Lung microvascular endothelial cell (primary cell): ENCODE measurements around the gene OBSCN. TPM values are rescaled to one million over a fixed set of nuclear protein-coding genes. Genes with fewer than 3 reads are reported as not detected.
"Not testable (repeated sequence)": the region's sequence is repeated elsewhere in the genome, so short reads cannot be mapped to it uniquely, and the experiment has no call there.

Source experiments
- DNase-seq, 2 donors: peaks; one replicate each; pipeline versions ENCODE4 v3.0.0 to v3.0.0-alpha.2; 2010; ENCODE audit warnings: low read depth in 2 of 2
- total RNA-seq: library from RNA; depleted of rRNA; stranded (reverse); fragments of >200 nt; gene quantifications from 2 replicates; pipeline ENCODE4 v1.2.1, GENCODE V29; 2014

Gene OBSCN
- total RNA-seq, 1 donor from 2014 or later, result 9.5 TPM

DNA sequence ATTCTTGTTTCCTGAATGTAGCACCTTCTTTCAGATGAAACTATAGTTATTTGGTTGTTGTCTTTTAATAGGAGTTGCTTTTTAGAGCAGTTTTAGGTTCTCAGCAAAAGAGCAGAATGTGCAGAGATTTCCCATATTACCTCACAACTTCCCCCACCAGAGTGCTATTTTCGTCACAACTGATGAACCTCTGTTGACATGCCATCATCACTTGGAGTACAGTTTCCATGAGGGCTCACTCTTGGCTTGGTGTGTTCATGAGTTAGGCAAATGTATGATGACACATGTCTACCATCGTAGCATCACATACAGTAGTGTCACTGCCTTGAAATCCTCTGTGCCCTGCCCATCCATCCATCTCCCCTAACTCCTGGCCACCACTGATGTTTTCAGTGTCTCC lies 38.5 kb upstream of the OBSCN start:
- DNase-seq, result no peak

GRCh38 chr1:228170666-228171065 lies 37.2 kb upstream of the OBSCN start:
- no peak for DNase-seq

DNA sequence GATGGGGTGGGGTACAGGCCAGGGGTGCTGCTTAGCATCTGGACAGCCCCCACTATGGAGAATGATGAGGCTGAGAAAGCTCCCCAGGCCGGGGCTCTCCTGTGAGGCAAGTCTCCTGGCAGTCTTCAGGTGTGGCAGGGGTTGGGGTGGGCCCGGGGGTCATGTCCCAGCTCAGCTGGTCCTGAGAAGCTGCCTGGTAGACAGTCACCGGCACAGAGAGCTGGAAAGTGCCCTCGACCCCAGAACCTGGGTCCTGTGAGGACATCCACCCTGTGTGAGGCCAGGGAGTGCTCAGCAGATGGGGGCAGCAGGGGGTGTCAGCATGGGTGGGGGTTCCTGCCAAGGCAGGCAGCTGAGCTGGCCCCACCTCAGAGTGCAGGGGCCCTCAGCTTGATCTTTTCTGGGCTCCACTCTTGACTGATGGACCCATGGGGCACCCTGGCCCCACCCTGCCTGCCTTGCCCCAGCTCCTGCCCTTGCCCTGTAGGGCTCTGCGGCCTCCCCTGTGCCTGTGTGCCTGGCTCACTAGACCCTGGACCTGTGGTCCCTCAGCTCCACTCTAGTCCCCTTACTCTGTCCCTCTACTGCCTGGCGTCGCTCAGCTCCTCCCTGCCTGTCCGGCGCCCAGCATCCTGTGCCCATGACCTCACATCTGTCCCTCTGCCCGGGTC lies 36.5 kb upstream of the OBSCN start:
- no peak for DNase-seq

GRCh38 chr1:228172591-228173527 lies 35.0 kb upstream of the OBSCN start:
- no peak for DNase-seq

GRCh38 chr1:228173528-228174481 lies 34.0 kb upstream of the OBSCN start:
- DNase-seq, result not testable (repeated sequence)

- no peak for DNase-seq
Measured at GRCh38 chr1:228174482-228175315, 33.1 kb upstream of the OBSCN start.

DNA sequence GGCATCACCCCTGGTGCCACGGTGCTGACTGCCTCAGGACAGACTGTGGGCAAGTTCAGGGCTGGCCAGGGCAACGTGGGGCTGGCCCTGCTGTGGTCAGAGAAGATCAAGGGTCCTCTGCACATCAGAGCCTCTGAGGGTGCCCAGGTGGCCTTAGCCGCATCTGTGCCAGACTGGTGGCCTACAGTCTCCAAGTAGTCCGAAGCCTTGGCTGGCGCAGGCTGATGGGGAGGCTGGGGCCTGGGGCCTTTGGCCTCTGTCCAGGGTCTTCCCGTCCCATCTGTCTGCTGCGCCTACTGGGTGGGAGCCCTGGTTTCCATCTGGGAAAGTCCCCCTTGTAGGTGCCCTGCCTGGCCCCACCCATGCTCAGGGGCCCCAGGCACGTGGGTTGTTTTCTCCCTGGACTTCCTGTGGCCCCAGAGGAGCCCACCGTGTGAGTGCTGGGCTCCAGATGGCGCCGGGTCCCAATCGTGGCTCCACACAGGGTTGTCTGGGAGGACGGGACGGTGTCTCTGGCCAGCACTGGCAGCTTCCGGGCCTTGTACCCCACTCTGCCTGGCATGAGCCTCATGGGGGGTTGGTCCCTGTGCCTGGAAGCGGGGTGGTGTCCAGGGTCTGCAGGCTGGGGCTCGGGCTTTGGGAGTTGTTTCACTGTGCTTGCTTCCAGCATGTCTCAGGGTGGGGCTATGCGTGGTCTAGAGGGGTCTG lies 32.4 kb upstream of the OBSCN start:
- no peak for DNase-seq

- DNase-seq, result no peak
Measured at GRCh38 chr1:228176024-228176395, 31.8 kb upstream of the OBSCN start.

GRCh38 chr1:228176461-228177182 lies 31.2 kb upstream of the OBSCN start:
- no peak for DNase-seq

DNA sequence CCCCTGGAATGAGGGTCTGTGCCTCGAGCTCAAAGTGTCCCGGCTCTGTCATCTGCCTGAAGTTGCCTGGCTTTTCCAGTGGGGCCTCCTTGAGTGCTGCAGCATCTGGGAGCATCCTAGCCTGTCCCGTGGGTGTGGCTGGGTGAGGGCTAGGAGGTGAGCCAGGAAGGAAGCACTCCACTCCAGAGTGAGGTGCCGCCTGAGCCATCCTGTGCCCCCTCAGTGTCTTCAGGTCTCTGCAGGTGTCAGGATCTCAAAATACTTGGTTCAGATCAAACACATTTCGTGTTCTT lies 30.7 kb upstream of the OBSCN start:
- no peak for DNase-seq

GRCh38 chr1:228177721-228178710 lies 29.8 kb upstream of the OBSCN start:
- peak in 1 of 2 donors; percentile 57 for DNase-seq

GRCh38 chr1:228178737-228179684 lies 28.8 kb upstream of the OBSCN start:
- peak in 1 of 2 donors; percentile 47 for DNase-seq

DNA sequence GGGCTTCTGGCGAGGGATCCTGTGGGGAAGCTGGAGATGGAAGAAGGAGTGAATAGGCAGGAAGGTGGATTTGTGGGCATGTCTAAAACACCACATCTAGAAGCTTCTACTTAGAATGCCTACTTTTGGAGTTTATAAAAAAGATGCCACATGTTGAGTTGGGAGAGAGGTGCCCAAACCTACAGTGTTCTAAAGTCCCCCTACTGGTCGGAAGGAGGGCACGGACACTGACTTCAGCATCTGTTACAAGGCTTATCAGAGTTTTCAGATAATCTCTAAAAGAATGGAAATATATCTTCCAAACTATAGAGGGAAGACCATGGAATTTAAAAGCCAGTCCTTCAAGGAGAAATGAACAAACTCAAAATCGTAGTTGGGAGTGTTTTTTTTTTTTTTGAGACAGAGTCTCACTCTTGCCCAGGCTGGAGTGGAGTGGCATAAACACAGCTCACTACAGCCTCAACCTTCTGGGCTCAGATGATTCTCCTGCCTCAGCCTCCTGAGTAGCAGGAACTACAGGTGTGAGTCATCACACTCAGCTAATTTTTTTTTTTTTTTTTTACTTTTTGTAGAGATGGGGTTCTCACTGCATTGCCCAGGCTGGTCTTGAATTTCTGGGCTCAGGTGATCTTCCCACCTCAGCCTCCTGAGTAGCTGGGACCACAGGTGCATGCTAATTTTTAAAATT lies 27.4 kb upstream of the OBSCN start:
- DNase-seq, result peak in 1 of 2 donors; percentile 33

- DNase-seq, result no peak
Measured at GRCh38 chr1:228180959-228181644, 26.7 kb upstream of the OBSCN start.

GRCh38 chr1:228181645-228182034 lies 26.2 kb upstream of the OBSCN start:
- DNase-seq, result no peak
